ENCODE measurements around the gene ZNF93. TPM values are rescaled to one million over a fixed set of nuclear protein-coding genes. Genes with fewer than 3 reads are reported as not detected.

The ZNF93 gene
- total and polyA plus RNA-seq, 9 of the 15 experiments (the other 6 are each of a cell fraction or from before 2014, with no cell fraction given), result 11.1 to 26.3 (median 17.1) TPM

DNA sequence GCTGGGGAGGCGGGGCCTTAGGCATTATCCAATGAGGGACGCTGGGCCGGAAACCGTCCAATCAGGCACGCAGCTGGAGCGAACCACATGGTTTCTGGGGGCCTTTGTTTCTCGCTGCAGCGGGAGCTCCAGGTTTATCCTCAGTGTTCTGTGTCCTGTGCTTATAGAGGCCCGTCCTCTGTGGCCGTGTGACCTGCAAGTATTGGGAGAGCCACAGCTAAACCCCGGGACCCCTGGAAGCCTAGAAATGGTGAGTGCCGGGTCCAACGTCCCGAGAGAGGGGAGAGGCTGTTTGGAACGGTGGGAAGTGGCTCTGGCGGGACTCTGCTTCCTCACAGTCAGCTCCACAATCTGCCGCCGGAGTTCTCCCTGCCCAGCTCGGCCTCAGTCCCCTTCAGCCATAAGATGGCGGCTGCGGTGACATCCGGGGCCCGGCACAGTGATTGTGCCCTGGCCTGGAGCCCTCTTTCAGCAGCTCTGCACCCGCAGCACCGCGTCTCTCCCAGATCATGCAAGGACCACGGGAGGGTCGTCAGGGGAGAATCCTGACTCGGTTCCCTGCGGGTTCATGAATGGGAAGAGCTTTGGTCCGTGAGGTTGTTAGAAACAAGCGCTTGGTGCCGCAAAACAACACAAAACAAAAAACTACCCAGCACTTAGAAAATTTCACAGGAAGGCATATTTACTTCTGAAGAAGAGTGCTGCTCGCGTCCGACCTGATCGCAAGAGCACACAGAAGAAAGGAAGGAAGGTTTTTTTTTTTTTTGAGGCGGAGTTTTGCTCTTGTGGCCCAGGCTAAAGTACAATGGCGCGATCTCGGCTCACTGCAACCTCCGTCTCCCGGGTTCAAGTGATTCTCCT lies 34.8 kb upstream of the ZNF93 start, which contains the start of gene ZNF253 (continued):
- TF ChIP-seq, protein P1, sequence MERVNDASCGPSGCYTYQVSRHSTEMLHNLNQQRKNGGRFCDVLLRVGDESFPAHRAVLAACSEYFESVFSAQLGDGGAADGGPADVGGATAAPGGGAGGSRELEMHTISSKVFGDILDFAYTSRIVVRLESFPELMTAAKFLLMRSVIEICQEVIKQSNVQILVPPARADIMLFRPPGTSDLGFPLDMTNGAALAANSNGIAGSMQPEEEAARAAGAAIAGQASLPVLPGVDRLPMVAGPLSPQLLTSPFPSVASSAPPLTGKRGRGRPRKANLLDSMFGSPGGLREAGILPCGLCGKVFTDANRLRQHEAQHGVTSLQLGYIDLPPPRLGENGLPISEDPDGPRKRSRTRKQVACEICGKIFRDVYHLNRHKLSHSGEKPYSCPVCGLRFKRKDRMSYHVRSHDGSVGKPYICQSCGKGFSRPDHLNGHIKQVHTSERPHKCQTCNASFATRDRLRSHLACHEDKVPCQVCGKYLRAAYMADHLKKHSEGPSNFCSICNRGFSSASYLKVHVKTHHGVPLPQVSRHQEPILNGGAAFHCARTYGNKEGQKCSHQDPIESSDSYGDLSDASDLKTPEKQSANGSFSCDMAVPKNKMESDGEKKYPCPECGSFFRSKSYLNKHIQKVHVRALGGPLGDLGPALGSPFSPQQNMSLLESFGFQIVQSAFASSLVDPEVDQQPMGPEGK (CRISPR knock-in tag; IDR thresholded peaks at IDR 0.05; ENCODE audit: borderline replicate concordance), result 0 out of 2 replicates have a peak, but pooled peaks have one; percentile 25
- no peak for TF ChIP-seq PHB (CRISPR knock-in tag; IDR thresholded peaks at IDR 0.05)
- TF ChIP-seq PHF8 (IDR thresholded peaks at IDR 0.05; ENCODE audit: borderline replicate concordance, low read length), result peak; percentile 92
- TF ChIP-seq, protein P2, sequence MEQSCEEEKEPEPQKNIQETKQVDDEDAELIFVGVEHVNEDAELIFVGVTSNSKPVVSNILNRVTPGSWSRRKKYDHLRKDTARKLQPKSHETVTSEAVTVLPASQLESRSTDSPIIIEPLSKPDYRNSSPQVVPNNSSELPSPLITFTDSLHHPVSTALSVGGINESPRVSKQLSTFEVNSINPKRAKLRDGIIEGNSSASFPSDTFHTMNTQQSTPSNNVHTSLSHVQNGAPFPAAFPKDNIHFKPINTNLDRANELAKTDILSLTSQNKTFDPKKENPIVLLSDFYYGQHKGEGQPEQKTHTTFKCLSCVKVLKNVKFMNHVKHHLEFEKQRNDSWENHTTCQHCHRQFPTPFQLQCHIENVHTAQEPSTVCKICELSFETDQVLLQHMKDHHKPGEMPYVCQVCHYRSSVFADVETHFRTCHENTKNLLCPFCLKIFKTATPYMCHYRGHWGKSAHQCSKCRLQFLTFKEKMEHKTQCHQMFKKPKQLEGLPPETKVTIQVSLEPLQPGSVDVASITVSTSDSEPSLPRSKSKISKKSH (CRISPR knock-in tag; IDR thresholded peaks at IDR 0.05), result no peak
- TF ChIP-seq CHD4 (IDR thresholded peaks at IDR 0.05; ENCODE audit: insufficient read depth, insufficient replicate concordance, low read depth, low read length, poor library complexity, severe bottlenecking), result no peak
- peak; percentile 11; the same call in 1 of the 2 replicates for TF ChIP-seq CTBP1 (IDR thresholded peaks at IDR 0.05; ENCODE audit: borderline replicate concordance)
- TF ChIP-seq, protein P3, sequence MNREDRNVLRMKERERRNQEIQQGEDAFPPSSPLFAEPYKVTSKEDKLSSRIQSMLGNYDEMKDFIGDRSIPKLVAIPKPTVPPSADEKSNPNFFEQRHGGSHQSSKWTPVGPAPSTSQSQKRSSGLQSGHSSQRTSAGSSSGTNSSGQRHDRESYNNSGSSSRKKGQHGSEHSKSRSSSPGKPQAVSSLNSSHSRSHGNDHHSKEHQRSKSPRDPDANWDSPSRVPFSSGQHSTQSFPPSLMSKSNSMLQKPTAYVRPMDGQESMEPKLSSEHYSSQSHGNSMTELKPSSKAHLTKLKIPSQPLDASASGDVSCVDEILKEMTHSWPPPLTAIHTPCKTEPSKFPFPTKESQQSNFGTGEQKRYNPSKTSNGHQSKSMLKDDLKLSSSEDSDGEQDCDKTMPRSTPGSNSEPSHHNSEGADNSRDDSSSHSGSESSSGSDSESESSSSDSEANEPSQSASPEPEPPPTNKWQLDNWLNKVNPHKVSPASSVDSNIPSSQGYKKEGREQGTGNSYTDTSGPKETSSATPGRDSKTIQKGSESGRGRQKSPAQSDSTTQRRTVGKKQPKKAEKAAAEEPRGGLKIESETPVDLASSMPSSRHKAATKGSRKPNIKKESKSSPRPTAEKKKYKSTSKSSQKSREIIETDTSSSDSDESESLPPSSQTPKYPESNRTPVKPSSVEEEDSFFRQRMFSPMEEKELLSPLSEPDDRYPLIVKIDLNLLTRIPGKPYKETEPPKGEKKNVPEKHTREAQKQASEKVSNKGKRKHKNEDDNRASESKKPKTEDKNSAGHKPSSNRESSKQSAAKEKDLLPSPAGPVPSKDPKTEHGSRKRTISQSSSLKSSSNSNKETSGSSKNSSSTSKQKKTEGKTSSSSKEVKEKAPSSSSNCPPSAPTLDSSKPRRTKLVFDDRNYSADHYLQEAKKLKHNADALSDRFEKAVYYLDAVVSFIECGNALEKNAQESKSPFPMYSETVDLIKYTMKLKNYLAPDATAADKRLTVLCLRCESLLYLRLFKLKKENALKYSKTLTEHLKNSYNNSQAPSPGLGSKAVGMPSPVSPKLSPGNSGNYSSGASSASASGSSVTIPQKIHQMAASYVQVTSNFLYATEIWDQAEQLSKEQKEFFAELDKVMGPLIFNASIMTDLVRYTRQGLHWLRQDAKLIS (CRISPR knock-in tag; IDR thresholded peaks at IDR 0.05), result peak; percentile 35; the same call in 1 of the 2 replicates
- peak; percentile 63; the same call in 1 of the 2 replicates for TF ChIP-seq NBN (IDR thresholded peaks at IDR 0.05; ENCODE audit: low read depth)
- TF ChIP-seq NFRKB (IDR thresholded peaks at IDR 0.05; ENCODE audit: low read depth), result peak; percentile 96
- TF ChIP-seq MYC (IDR thresholded peaks at IDR 0.05; ENCODE audit: low read depth, low read length), result peak; percentile 87
- TF ChIP-seq MYC (CRISPR knock-in tag; IDR thresholded peaks at IDR 0.05; ENCODE audit: borderline replicate concordance, low read depth), result no peak
- no peak for TF ChIP-seq ZKSCAN8 (CRISPR knock-in tag; IDR thresholded peaks at IDR 0.05)
- TF ChIP-seq STAG1 (CRISPR knock-in tag; IDR thresholded peaks at IDR 0.05; ENCODE audit: borderline replicate concordance), result 0 out of 2 replicates have a peak, but pooled peaks have one; percentile 9

All from K562 (cell line).